Measurements from ENCODE around the gene VAMP5.
"Not testable (repeated sequence)": the region's sequence is repeated elsewhere in the genome, so short reads cannot be mapped to it uniquely, and the experiment has no call there.

VAMP5 gene

DNA sequence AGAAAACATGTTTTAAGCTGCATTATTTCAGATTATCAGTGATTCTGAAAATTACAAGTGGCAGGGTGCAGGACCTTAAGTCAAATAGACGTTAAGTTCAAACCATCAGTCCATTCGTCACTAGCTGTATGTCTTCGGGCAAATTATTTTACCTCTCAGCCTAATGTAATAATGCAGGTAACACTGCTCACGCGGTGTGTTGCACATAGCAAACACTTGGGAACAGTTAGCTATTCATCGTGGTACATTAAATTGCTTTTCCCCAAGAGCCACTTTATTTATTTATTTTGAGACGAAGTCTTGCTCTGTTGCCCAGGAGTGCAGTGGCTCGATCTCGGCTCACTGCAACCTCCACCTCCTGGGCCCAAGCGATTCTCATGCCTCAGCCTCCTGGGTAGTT lies 35.1 kb upstream of the VAMP5 start:
- in situ Hi-C loops (cut with HindIII; ENCODE audit: low sequenced_read_pairs): loop anchor here (25.0 kb wide), 1 partner anchor 137 kb away; the partner anchor contains the start of genes CAPG and SH2D6

GRCh38 chr2:85549826-85550225 lies 34.4 kb upstream of the VAMP5 start:
- in situ Hi-C loops (cut with HindIII; ENCODE audit: low sequenced_read_pairs): loop anchor here (25.0 kb wide), 1 partner anchor 138 kb away; the partner anchor contains the start of genes CAPG and SH2D6

DNA sequence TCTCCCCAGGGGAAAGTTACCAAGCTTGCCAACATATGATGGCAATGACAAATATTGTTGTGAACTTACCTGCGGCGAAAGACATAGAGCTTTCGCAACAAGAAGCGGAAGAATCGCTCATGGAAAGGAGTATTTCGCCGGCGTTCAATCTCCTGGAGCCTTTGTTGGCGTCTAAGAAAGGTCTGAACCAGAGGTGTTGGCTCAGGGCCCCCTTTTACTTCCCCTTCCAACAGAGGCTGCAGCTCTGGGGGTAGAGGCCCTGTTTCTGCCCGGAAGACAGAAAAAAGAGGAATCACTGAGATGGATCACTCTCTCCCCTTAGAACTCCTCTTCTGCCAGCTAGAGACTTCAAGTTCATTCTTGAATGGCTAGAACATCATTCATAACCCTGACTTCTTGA lies 33.7 kb upstream of the VAMP5 start:
- in situ Hi-C loops (cut with HindIII; ENCODE audit: low sequenced_read_pairs): no loop called here

DNA sequence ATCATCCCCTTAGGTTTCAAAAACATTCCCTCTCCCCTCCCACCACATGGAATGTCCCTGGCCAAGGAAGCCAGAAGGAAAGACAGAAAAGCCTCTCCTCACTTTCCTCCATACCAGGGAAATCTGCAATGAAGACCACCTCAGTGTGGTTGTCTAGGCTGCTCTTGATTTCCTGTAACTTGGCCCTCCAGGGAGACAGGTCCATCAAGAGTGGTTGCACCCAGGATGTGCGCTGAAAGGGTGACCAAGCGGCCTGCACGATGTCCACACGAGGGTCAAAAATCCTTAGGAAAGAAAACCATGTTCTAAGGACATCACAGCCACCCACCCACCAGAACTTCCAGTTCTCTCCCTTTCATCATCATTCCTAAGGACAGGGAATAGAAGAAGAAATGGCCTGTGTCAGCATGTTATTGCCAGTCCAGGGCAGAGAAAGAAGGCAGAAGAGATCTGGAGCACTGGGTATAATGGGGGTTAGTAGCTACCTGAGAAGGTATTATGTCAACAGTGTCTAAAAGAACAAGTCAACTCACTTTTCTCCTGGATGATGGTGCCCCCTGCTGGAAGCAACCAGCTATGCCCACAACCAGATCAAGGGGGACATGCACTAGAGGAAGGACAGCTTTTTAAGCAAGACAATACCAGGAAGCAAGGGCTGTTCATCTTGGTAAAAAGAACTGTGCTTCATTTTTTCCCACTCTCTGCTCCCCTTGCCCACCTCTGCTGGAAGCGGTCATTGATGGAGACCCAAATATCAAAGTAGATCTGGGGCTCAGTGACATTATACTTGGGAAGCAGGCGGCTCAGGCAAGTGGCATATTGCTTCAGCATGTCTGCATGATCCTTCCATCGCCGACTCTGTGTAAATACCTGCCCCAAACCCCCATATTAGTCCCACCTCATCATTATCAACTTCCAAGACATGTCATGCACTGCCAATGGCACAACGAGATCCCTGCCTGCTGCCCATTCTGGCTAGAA lies 32.2 kb upstream of the VAMP5 start:
- in situ Hi-C loops (cut with HindIII; ENCODE audit: low sequenced_read_pairs): no loop called here

DNA sequence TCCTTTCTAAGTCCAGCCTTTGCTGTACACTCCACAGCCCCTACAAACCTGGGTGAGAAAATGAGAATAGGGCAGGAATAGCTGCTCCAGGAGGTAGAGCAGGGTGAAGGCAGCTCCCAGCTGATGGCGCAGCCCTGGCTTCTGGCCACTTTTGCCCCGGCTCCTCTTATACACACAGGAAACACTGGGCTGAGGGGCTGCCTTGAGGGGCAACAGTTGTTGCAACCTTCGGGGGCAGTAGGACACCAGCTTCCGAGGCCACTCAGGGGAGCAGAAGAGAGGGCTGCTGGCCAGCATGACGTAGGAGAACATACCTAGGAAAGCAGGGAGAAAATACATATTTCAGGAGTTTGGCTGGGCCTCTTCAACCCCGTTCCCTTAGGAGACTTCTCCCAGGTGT lies 31.0 kb upstream of the VAMP5 start:
- in situ Hi-C loops (cut with HindIII; ENCODE audit: low sequenced_read_pairs): no loop called here

- in situ Hi-C loops (cut with HindIII; ENCODE audit: low sequenced_read_pairs): no loop called here
Measured at GRCh38 chr2:85554980-85555612, 29.1 kb upstream of the VAMP5 start.

- in situ Hi-C loops (cut with HindIII; ENCODE audit: low sequenced_read_pairs): no loop called here
Measured at GRCh38 chr2:85557130-85557529, 27.1 kb upstream of the VAMP5 start.

- in situ Hi-C loops (cut with HindIII; ENCODE audit: low sequenced_read_pairs): no loop called here
Measured at GRCh38 chr2:85558160-85558559, 26.1 kb upstream of the VAMP5 start.

- in situ Hi-C loops (cut with HindIII; ENCODE audit: low sequenced_read_pairs): not testable (repeated sequence)
Measured at GRCh38 chr2:85560403-85560726, 23.9 kb upstream of the VAMP5 start.

- in situ Hi-C loops (cut with HindIII; ENCODE audit: low sequenced_read_pairs): no loop called here
Measured at GRCh38 chr2:85560812-85561279, 23.4 kb upstream of the VAMP5 start.

GRCh38 chr2:85561280-85562212 lies 22.7 kb upstream of the VAMP5 start, which contains the start of gene GGCX:
TSS of gene GGCX (minus strand) at chr2:85561493. CDS start at chr2:85561428, 65 bp downstream.
- in situ Hi-C loops (cut with HindIII; ENCODE audit: low sequenced_read_pairs): no loop called here

DNA sequence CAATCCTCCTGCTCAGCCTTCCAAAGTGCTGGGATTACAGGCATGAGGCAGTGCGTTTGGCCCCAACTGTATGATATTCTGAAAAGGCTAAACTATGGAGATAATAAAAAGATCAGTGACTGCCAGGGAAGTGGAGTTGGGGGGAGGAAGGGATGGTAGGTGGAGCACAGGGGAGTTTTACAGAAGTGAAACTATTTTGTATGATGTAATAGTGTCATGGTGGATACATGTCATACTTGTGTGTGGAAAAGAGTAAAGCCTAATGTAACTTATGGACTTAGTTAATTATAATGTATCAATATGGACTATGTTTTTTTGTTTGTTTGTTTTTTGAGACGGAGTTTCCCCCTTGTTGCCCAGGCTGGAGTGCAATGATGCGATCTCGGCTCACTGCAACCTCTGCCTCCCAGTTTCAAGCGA lies 20.1 kb upstream of the VAMP5 start:
- in situ Hi-C loops (cut with HindIII; ENCODE audit: low sequenced_read_pairs): no loop called here

DNA sequence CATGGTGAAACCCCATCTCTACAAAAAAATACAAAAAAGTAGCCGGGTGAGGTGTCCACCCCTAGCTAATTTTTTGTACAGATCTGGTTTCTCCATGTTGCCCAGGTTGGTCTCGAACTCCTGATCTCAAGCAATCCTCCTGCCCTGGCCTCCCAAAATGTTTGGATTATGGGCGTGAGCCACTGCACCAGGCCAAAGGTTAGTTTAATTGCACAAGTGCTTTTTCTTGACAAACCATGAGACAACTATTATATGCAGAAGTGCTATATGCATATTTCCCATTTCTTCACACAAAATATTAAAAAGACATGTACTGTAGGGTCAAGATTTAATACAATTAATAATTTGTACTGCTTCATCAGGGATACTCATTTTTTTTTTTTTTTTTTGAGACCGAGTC lies 18.0 kb upstream of the VAMP5 start:
- in situ Hi-C loops (cut with HindIII; ENCODE audit: low sequenced_read_pairs): no loop called here

GRCh38 chr2:85575739-85576138 lies 8.5 kb upstream of the VAMP5 start:
- in situ Hi-C loops (cut with HindIII; ENCODE audit: low sequenced_read_pairs): no loop called here

- in situ Hi-C loops (cut with HindIII; ENCODE audit: low sequenced_read_pairs): no loop called here
Measured at GRCh38 chr2:85577063-85577385, 7.2 kb upstream of the VAMP5 start.

DNA sequence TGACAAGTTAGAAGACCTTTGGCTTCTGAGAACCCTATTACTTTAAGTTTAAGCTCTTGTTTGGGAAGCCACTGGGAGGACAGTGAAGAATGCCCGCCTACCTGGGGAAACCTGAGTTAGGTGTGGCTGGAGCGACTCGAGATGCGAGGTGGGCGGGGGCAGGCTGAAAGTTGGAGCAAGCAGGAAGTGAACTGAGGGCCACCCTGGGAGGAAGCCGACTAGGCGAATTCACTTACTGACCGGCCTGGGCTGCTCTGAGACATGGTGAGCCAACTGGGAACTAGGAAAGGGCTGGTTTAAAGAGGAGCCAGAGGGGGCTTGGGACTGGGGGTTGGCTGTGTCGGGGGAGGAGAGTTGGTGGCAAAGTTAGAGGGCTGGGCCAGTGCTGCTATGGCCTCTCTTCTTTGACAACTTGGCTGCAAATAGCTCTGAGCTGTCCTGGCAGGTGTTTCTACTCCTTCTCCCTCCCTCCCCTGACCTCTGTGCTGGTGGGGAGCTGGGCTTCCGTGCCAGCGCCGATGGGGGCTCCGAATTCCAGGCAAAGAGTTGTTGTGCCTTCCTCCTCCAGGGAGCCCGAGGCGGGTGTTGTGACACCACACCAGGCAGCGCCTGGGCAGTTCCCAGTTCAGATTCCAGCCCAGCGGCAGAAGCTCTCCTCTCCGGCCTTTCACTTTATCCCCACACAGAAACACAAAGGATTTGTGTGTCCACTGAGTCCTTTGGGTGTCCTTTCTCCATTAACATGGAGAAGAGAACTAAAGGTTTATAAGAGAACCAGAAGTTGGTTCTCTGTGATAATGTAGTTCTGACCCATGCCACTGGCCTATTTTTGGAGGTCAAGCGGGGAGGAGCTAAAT lies 6.6 kb upstream of the VAMP5 start, which contains the start of gene VAMP8:
Gene VAMP8 (plus strand): TSS at position 201 of the 857 bp plus-strand sequence. CDS start 61 bp downstream, at position 262.
- in situ Hi-C loops (cut with HindIII; ENCODE audit: low sequenced_read_pairs): no loop called here

GRCh38 chr2:85578243-85579180 lies 5.7 kb upstream of the VAMP5 start:
- in situ Hi-C loops (cut with HindIII; ENCODE audit: low sequenced_read_pairs): no loop called here

GRCh38 chr2:85579266-85579935 lies 4.8 kb upstream of the VAMP5 start:
- in situ Hi-C loops (cut with HindIII; ENCODE audit: low sequenced_read_pairs): no loop called here

Measured in DLD1 (cell line).